ENCODE data around the gene TUBD1.
"Not testable (repeated sequence)": the region's sequence is repeated elsewhere in the genome, so short reads cannot be mapped to it uniquely, and the experiment has no call there.

TUBD1 gene

GRCh38 chr17:59830846-59831486 lies 61.8 kb downstream of the TUBD1 start:
- H3K4me3 ChIP-seq (replicated peaks; ENCODE audit: low read depth, low read length) = no peak overlapping the region
- DNase-seq (ENCODE audit: low read depth) = no peak
- no peak for TF ChIP-seq CTCF (IDR thresholded peaks at IDR 0.05; ENCODE audit: low read length, missing control alignments)

GRCh38 chr17:59830007-59830630 lies 62.6 kb downstream of the TUBD1 start:
- no peak for TF ChIP-seq CTCF (IDR thresholded peaks at IDR 0.05; ENCODE audit: low read length, missing control alignments)
- H3K4me3 ChIP-seq (replicated peaks; ENCODE audit: low read depth, low read length) = peak overlapping the region; percentile 41
- DNase-seq (ENCODE audit: low read depth) = peak; percentile 83

GRCh38 chr17:59829217-59830006 lies 63.3 kb downstream of the TUBD1 start:
- TF ChIP-seq CTCF (IDR thresholded peaks at IDR 0.05; ENCODE audit: low read length, missing control alignments) = no peak
- DNase-seq (ENCODE audit: low read depth) = peak; percentile 98
- peak overlapping the region; percentile 41 for H3K4me3 ChIP-seq (replicated peaks; ENCODE audit: low read depth, low read length)

GRCh38 chr17:59828819-59829216 lies 63.9 kb downstream of the TUBD1 start:
- not testable (repeated sequence) for DNase-seq (ENCODE audit: low read depth)
- peak overlapping the region; percentile 21 for H3K4me3 ChIP-seq (replicated peaks; ENCODE audit: low read depth, low read length)

GRCh38 chr17:59828478-59828760 lies 64.3 kb downstream of the TUBD1 start:
- no peak for TF ChIP-seq CTCF (IDR thresholded peaks at IDR 0.05; ENCODE audit: low read length, missing control alignments)
- H3K4me3 ChIP-seq (replicated peaks; ENCODE audit: low read depth, low read length) = peak overlapping the region; percentile 21
- no peak for DNase-seq (ENCODE audit: low read depth)

- no peak overlapping the region for H3K4me3 ChIP-seq (replicated peaks; ENCODE audit: low read depth, low read length)
- no peak for TF ChIP-seq CTCF (IDR thresholded peaks at IDR 0.05; ENCODE audit: low read length, missing control alignments)
- no peak for DNase-seq (ENCODE audit: low read depth)
Measured at GRCh38 chr17:59827721-59828477, 64.8 kb downstream of the TUBD1 start.

All from fibroblast of pulmonary artery (primary cell).